Measurements from ENCODE around the gene DDX39B.
A peak's percentile ranks its signal among the peaks of the same experiment; 100 is the strongest.

Gene DDX39B

DNA sequence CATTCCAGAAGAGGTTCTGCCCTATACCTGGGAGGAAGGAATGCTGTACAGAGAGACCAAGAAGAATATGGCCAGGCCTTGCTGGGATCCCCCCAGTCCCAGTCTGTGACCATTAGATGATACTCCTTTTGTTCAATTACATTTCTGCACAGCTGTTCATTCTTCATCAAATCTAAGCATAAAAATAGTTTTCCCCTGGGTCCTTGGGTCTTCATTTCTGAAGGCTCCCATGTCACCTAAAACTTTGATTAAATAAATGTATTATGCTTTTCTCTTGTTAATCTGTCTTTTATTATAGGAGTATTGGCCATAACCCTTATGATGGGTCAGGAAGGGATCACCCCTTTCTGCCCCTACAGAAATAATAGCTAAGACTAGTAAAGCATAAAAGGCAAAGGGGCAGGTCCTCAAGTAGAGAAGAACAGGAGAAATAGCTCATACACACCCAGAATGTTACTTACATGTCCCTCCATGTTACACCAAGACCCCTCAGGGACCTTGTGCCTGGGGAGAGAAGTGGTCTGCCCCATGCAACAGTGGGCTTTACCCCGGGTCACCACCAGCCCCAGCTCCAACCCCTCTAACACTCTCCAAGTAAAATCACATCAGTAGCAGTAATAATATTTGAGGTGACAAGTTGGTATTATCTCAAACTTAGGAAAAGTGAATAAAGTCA, 28.2 kb upstream of the DDX39B start:
- H3K79me2 ChIP-seq (ENCODE audit: insufficient read depth, low read length) = no peaks in the 10 kb centered on the region
- peak overlapping the region; percentile 10; the same call in 1 of the 2 replicates for H3K4me2 ChIP-seq (ENCODE audit: low read length)
- TF ChIP-seq EZH2 (IDR thresholded peaks at IDR 0.05; ENCODE audit: borderline replicate concordance, low read length) (no peak), CTCF (IDR thresholded peaks at IDR 0.05; ENCODE audit: low read length) (no peak)
- no peak overlapping the region for H3K27ac ChIP-seq (ENCODE audit: low read depth, low read length, poor library complexity, severe bottlenecking)
- no peaks in the 10 kb centered on the region for H3F3A ChIP-seq (ENCODE audit: insufficient read depth, low read length)
- H3K9me2 ChIP-seq (ENCODE audit: low read depth, low read length) = no peaks in the 10 kb centered on the region
- no peaks in the 10 kb centered on the region for H3K27me3 ChIP-seq (ENCODE audit: insufficient read depth, low read length)
- no peaks in the 10 kb centered on the region for H3K36me3 ChIP-seq (ENCODE audit: insufficient read depth, low read length)
- H3K4me3 ChIP-seq (ENCODE audit: low read depth, low read length, poor library complexity, severe bottlenecking) = no peak overlapping the region
- peaks cover 52% of the 10 kb centered on the region for H3K4me1 ChIP-seq (ENCODE audit: insufficient read depth, low read length, severe bottlenecking)
- H3K9me3 ChIP-seq (ENCODE audit: low read length) = no peaks in the 10 kb centered on the region
- no peak overlapping the region for H3K9ac ChIP-seq (ENCODE audit: low read length)
- H4K20me1 ChIP-seq (ENCODE audit: insufficient read depth, low read length) = no peaks in the 10 kb centered on the region
- no peak overlapping the region for H2AFZ ChIP-seq (ENCODE audit: low read length)

DNA sequence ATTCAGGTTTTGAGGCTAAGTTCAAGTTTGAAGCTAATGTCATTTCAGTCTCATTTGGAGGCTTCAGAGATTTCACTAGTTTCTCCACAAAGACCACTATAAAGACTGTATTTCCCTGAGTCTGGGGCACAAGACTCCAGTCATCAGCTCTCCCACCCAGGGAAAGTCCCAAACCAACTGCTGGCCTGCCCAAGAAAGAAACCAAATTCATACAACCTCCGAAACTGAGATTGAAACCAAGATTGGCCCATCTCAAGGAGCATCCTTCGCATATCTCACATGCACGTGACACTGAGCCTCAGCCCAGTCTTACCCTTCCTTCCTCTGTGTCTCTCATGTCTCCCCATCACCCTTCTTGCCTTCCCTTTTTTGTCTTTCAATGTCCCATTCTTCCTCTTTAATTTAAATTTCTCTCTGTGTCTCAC, 26.7 kb upstream of the DDX39B start:
- Histone ChIP-seq H3K9me3 (ENCODE audit: low read length) (no peaks in the 10 kb centered on the region), H3K79me2 (ENCODE audit: insufficient read depth, low read length) (no peaks in the 10 kb centered on the region), H3K9me2 (ENCODE audit: low read depth, low read length) (no peaks in the 10 kb centered on the region), H3F3A (ENCODE audit: insufficient read depth, low read length) (no peaks in the 10 kb centered on the region), H3K4me3 (ENCODE audit: low read depth, low read length, poor library complexity, severe bottlenecking) (no peak overlapping the region), H4K20me1 (ENCODE audit: insufficient read depth, low read length) (no peaks in the 10 kb centered on the region), H3K9ac (ENCODE audit: low read length) (no peak overlapping the region), H3K36me3 (ENCODE audit: insufficient read depth, low read length) (no peaks in the 10 kb centered on the region), H3K27me3 (ENCODE audit: insufficient read depth, low read length) (no peaks in the 10 kb centered on the region), H3K4me2 (ENCODE audit: low read length) (0 out of 2 replicates have a peak overlapping the region, but pooled peaks have one; percentile 18), H3K4me1 (ENCODE audit: insufficient read depth, low read length, severe bottlenecking) (peaks cover 49% of the 10 kb centered on the region), H2AFZ (ENCODE audit: low read length) (no peak overlapping the region), H3K27ac (ENCODE audit: low read depth, low read length, poor library complexity, severe bottlenecking) (no peak overlapping the region)
- no peak for TF ChIP-seq CTCF (IDR thresholded peaks at IDR 0.05; ENCODE audit: low read length)

DNA sequence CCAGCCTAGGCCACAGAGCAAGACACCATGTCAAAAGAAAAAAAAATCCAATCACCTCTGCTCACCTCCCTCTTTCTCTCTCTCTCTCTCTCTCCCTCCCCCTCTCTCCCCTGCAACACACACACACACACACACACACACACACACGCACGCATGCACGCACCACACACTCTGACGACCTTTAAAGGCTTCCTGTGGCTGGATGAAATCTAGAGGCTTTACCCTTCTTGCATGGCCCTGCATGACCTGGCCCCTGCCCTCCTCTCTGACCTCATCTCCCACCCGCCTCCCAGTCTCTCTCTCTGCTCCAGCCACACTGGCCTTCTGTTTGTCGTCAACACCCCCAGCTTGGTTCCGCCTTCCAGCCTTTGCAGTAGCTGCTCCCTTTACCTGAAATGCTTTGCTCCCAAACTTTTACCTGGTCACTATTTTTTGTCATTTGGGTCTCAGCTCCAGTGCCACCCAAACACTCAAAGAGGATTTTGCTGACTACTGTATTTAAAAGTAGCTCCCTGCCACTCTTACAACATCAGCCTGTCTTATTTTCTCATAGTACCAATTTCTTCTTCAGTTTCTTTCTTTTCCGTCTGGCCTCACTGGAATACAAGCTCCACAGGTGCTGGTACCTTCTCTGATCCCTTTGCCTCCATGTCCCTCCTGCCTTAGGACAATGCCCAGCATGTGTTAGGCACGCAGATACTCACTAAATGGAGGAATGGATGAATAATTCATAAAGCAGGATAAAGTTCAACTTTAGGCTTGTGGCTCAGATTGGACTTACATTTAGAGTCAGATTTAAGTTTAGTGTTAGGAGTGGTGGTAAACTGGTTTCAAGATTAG, 25.9 kb upstream of the DDX39B start:
- Histone ChIP-seq H4K20me1 (ENCODE audit: insufficient read depth, low read length) (no peaks in the 10 kb centered on the region), H2AFZ (ENCODE audit: low read length) (no peak overlapping the region), H3F3A (ENCODE audit: insufficient read depth, low read length) (no peaks in the 10 kb centered on the region), H3K79me2 (ENCODE audit: insufficient read depth, low read length) (no peaks in the 10 kb centered on the region), H3K36me3 (ENCODE audit: insufficient read depth, low read length) (no peaks in the 10 kb centered on the region), H3K4me2 (ENCODE audit: low read length) (no peak overlapping the region), H3K27ac (ENCODE audit: low read depth, low read length, poor library complexity, severe bottlenecking) (no peak overlapping the region), H3K27me3 (ENCODE audit: insufficient read depth, low read length) (no peaks in the 10 kb centered on the region), H3K4me1 (ENCODE audit: insufficient read depth, low read length, severe bottlenecking) (peaks cover 43% of the 10 kb centered on the region), H3K9me2 (ENCODE audit: low read depth, low read length) (no peaks in the 10 kb centered on the region), H3K9ac (ENCODE audit: low read length) (no peak overlapping the region), H3K4me3 (ENCODE audit: low read depth, low read length, poor library complexity, severe bottlenecking) (no peak overlapping the region), H3K9me3 (ENCODE audit: low read length) (no peaks in the 10 kb centered on the region)
- no peak for TF ChIP-seq EZH2 (IDR thresholded peaks at IDR 0.05; ENCODE audit: borderline replicate concordance, low read length)
- TF ChIP-seq CTCF (IDR thresholded peaks at IDR 0.05; ENCODE audit: low read length) = no peak
